ENCODE results near the gene SEMA5A.

DNA sequence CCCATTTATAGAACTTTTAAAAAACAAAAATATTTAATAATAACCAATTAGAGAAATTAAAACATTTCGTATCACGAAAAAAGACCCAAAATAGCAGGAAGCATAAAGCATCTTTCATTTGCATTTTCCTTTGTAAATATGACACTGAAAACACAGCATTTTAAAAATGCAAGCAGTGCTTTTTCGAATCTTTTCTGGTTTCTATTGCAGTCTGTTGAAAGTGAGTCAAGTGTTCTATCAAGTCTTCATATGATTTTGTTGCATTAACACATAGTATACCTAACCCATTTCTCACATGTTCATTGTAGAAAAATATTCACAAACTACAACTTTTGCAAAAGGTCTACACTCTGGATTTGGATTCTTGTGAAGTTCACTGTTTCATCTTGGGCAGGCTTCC lies 198.8 kb downstream of the SEMA5A start:
- TF ChIP-seq POLR2A (IDR thresholded peaks at IDR 0.05), result no peak
- TF ChIP-seq, protein P1, sequence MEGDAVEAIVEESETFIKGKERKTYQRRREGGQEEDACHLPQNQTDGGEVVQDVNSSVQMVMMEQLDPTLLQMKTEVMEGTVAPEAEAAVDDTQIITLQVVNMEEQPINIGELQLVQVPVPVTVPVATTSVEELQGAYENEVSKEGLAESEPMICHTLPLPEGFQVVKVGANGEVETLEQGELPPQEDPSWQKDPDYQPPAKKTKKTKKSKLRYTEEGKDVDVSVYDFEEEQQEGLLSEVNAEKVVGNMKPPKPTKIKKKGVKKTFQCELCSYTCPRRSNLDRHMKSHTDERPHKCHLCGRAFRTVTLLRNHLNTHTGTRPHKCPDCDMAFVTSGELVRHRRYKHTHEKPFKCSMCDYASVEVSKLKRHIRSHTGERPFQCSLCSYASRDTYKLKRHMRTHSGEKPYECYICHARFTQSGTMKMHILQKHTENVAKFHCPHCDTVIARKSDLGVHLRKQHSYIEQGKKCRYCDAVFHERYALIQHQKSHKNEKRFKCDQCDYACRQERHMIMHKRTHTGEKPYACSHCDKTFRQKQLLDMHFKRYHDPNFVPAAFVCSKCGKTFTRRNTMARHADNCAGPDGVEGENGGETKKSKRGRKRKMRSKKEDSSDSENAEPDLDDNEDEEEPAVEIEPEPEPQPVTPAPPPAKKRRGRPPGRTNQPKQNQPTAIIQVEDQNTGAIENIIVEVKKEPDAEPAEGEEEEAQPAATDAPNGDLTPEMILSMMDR (IDR thresholded peaks at IDR 0.05), result no peak
